NCI-H748 (cell line): Measurements from ENCODE around the gene TRAPPC2L.

Experiments used
- DNase-seq: peaks from one replicate; lab custom pipeline; 2025; ENCODE audit not compliant: unreplicated experiment; lab: John Stamatoyannopoulos, UW

The TRAPPC2L gene

GRCh38 chr16:88837806-88838205 lies 19.1 kb upstream of the TRAPPC2L start:
- DNase-seq: no peak

GRCh38 chr16:88838566-88838965 lies 18.4 kb upstream of the TRAPPC2L start:
- DNase-seq: no peak

- no peak for DNase-seq
Observed at GRCh38 chr16:88839026-88839529, 17.8 kb upstream of the TRAPPC2L start.

- no peak for DNase-seq
Observed at GRCh38 chr16:88839745-88840599, 17.0 kb upstream of the TRAPPC2L start.

- no peak for DNase-seq
Observed at GRCh38 chr16:88840600-88841215, 16.2 kb upstream of the TRAPPC2L start.

GRCh38 chr16:88841521-88842307 lies 15.2 kb upstream of the TRAPPC2L start:
- DNase-seq: no peak

- no peak for DNase-seq
Observed at GRCh38 chr16:88842308-88842756, 14.6 kb upstream of the TRAPPC2L start.

GRCh38 chr16:88842806-88843205 lies 14.1 kb upstream of the TRAPPC2L start:
- DNase-seq: no peak

- no peak for DNase-seq
Observed at GRCh38 chr16:88843256-88843655, 13.7 kb upstream of the TRAPPC2L start.

GRCh38 chr16:88844419-88845036 lies 12.4 kb upstream of the TRAPPC2L start:
- no peak for DNase-seq

GRCh38 chr16:88846088-88846487 lies 10.8 kb upstream of the TRAPPC2L start:
- no peak for DNase-seq

- no peak for DNase-seq
Observed at GRCh38 chr16:88847654-88848053, 9.3 kb upstream of the TRAPPC2L start.

- no peak for DNase-seq
Observed at GRCh38 chr16:88848557-88848956, 8.4 kb upstream of the TRAPPC2L start.

- no peak for DNase-seq
Observed at GRCh38 chr16:88850531-88851199, 6.3 kb upstream of the TRAPPC2L start.

- DNase-seq: no peak
Observed at GRCh38 chr16:88851616-88852015, 5.3 kb upstream of the TRAPPC2L start.

- DNase-seq: no peak
Observed at GRCh38 chr16:88853325-88853941, 3.5 kb upstream of the TRAPPC2L start.

GRCh38 chr16:88854306-88855111 lies 2.4 kb upstream of the TRAPPC2L start:
- no peak for DNase-seq

- DNase-seq: no peak
Observed at GRCh38 chr16:88855176-88855575, 1.8 kb upstream of the TRAPPC2L start.

GRCh38 chr16:88855736-88856121 lies 1.2 kb upstream of the TRAPPC2L start:
- no peak for DNase-seq
